GM12872 (cell line): ENCODE results near the gene POLDIP3.

ENCODE experiments used
- TF ChIP-seq, protein P1 (sequence below): IDR thresholded peaks from 3 replicates; pipeline ENCODE4 v1.5.1; 2011; ENCODE audit warnings: low read depth, mild to moderate bottlenecking, low read length, moderate library complexity; ENCODE audit not compliant: insufficient read depth

The POLDIP3 gene

DNA sequence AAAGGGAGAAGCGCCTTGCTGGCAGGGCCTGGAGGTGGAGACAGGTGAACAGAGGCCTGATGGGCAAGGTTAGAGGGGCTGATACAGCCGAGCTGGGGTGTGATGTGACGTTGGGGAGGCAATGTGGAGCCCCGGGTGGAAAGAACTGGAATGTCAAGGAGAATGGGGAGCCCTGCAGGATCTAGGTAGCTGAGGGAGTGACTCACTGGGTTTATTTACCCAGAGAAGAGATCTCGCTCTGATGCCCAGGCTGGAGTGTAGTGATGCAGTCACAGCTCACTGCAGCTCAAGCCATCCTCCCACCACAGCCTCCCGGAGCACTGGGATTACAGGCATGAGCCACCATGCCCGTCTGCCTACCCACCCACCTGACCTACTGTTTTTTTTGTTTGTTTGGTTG is 36.5 kb upstream of the POLDIP3 start:
- TF ChIP-seq, protein P1, sequence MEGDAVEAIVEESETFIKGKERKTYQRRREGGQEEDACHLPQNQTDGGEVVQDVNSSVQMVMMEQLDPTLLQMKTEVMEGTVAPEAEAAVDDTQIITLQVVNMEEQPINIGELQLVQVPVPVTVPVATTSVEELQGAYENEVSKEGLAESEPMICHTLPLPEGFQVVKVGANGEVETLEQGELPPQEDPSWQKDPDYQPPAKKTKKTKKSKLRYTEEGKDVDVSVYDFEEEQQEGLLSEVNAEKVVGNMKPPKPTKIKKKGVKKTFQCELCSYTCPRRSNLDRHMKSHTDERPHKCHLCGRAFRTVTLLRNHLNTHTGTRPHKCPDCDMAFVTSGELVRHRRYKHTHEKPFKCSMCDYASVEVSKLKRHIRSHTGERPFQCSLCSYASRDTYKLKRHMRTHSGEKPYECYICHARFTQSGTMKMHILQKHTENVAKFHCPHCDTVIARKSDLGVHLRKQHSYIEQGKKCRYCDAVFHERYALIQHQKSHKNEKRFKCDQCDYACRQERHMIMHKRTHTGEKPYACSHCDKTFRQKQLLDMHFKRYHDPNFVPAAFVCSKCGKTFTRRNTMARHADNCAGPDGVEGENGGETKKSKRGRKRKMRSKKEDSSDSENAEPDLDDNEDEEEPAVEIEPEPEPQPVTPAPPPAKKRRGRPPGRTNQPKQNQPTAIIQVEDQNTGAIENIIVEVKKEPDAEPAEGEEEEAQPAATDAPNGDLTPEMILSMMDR = no peak

DNA sequence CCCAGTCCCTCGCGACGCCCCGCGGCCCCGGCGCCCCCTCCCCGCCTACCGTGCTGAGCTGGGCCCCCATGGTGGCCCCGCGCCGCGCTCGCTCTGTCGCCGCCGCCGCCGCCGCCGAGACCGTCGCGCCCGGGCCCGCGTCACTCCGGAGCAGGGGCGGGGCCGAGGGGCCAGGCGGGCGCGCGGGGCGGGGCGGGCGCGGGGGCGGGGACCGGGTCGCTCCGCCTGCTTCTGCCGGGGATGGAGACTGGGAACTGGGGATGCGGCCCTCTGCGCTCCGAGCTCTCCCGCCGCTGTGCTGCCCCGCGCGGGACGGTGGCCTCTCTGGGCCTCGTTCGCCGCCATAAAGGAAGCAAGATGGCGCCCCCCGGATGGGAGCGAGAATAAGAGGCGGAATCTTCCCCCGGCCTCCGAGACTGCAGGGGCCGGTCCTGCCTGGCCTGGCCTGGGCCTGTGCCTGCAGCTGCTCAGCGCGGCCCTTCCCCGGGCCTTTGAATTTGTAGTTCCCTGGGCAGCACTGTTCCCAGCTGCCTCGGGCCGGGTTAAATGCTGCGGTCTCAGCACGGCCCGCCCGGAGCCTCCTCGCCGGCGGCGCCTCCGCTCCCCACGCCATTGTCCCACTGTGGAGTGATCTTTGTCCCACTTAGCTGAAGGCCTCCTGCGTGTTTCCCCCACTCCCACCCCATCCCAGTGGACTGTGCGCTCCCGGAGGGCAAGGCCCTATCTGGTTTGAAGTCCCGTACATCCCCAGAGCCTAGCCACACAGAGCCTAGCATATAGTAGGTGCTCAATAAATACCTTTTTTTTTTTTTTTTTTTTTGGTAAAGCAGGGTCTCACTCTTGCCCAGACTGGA is 34.8 kb upstream of the POLDIP3 start, which contains the start of gene CYB5R3:
TSS of gene CYB5R3 (minus strand) at position 147 of the 854 bp plus-strand sequence. CDS start at position 70, 77 bp downstream.
- TF ChIP-seq, protein P1 = no peak

DNA sequence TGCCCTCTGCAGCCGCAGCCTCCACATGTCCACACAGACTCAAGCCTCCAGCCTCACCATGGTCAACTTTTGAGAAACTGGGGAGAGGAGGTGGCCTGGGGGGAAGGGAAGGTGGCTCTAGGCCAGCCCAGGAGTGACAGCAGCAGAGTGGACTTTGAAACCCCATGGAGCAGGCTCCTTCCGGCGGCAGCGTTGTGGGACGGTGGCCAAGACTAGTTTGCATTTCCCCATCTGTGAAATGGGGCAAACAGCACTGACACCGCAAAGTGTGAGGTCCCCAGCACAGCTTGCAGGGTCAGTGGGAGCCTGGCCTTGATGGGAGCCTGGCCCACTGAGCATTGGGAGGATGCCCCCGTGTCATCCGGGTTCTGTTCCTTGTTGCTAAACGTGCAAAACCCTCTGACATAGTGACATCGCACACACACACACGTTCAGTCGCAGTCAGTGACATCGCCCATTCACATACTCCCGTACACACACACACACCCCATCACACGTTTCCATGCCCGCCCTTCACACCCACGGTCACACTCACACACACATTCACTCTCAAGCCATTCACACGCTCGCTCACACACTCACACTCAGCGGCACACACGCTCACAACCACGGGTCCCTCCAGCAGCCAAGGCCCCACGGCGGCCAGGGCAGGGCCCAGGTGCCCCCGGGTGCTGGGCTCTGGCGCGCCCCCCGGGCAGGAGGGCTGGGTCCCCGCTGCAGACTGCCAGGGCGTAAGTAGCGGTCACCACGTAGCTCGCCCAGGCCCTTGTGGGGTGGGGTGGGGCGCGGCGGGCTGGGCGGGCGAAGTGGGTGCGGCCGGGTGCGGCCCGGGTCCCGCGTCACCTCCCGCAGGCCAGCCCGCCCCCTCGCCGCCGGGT is 33.9 kb upstream of the POLDIP3 start:
- TF ChIP-seq, protein P1 = no peak

DNA sequence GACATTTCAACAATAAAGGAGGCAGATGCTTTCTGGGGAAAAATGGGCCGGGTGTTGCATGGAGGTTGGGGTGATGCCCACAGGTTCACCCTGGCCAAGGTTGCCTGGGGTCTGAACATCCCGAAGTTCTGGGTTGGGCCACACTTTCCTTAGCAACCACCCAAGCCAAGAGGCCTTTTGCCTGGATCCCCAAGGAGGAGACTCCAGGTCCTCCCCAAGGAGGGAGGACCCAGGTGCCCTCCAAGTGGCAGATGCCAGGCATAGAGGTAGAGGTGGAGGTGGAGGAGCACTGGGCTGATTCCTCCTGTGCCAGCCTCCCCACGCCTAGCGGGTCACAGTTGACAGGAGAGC is 33.3 kb upstream of the POLDIP3 start:
- TF ChIP-seq, protein P1 = no peak

DNA sequence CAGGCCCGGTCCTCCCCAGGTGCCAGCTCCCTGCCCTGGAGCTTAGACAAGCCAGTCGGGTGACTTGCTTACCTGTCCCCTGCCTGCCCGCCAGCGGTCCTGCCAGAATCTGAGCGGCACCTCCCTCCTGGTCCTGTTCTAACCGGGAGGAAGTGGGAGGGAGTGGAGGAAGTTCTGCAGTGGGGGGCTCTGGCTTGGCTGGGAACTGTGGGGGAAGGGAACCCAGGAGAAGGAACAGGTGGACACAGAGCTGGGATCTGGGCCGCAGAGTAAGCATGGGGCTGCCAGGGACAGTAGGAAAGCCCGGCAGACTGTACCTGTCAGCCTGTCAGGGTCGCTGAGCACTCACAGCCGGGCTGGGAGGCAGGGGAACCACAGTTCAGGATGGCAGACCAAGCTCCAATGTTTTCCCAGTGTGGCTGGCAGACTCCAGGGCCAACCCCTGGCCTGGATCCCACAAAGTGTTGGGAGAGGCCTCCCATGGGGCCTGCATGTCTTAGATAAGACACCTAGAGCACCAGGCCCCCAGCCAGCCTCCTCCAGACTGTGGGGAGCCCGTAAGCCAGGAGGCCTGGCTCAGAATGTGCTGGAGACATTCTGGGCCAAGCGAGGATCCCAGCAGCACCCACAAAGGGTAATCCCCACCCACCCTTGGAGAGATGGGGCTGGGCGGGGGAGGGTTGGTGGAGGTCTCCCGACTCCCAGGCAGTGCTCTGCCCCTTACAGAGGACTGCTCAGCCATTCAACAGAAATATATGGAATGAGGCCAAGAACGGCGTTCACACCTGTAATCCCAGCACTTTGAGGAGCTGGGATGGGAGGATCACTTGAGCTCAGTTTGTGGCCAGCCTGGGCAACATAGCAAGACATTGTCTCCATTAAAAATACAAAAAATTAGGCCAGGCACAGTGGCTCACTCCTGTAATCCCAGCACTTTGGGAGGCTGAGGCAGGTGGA is 32.2 kb upstream of the POLDIP3 start:
- TF ChIP-seq, protein P1 = no peak

DNA sequence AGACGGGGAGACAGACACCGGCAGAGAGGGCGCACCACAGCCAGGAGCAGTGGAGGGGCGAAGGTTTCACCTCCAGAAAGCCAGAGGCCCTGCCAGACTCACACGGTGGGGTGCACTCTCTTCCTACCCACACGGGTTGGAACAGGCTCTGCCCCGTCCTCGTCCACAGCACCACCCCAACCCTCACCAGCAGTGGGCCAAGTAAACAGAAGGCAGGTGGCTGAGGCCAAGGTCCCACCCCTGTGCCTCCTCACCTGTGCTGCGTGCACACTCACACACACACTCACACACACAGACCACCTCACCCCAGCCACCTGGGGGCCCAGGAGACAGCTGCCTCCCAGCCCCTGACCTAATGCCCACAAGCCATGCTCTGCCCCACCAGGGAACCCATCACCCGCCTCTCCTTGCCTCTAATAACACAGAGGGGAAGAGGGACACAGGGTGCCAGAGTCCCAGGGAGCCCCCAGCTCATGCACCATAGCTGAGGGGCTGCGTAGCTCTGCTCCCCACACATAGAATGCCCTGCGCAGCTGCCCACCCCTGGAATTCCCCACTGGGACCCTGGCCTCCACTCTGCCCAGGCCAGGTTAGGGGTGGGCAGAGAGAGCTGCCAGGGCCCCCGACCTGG is 31.4 kb upstream of the POLDIP3 start:
- TF ChIP-seq, protein P1 = no peak
